Fibroblast of skin of right biceps (primary cell): ENCODE data around the gene KRT72.

ENCODE experiments used
- DNase-seq: peaks from one replicate; pipeline ENCODE4 v3.0.0-alpha.2; 2013

Gene KRT72

DNA sequence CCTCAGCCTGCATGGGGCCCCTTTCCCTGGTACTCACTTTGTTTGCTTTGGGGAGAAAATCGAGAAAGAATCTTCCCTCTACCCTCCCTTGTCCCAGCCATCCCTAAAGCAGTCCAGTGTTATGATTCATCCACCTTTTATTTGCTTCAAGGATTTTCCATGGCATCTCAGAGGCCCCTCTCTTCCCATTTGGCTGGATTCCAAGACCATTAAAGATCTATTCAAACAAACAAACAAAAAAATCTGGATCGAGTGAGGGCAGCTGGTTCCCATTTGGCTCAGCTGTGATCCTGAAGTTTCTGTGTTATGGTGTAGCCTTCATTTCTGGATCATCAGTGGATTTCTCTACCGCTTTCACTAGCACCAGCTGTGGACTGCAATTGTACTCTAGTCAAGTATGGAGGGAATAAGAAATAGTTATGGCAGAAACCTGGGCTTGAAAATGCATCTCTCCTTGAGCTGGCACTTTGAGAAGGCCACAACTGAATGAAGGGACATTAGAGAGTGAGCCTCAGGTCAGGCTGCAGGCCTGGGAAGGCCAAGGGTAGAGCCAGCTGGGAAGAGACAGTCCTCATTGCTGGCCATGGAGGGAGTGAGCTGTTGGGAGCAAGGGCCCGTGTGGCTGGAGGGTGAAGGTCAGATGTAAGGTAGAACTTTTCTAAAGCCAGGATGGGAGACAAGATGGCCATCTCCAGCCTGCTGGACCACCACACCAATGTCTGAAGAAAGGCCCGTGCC, 62.0 kb downstream of the KRT72 start:
- DNase-seq, result peak; percentile 87

- DNase-seq, result no peak
Measured at GRCh38 chr12:52537101-52537500, 64.2 kb downstream of the KRT72 start.
